Erythroblast (primary cell): ENCODE measurements around the gene MTURN.

Experiments
- DNase-seq, 2 experiments: peaks; one replicate each; lab custom pipeline; 2025; lab: John Stamatoyannopoulos, UW
- GATA1 ChIP-seq: IDR thresholded peaks from 2 replicates; pipeline ENCODE4 v1.6.1; 2011; ENCODE audit warnings: low read depth, mild to moderate bottlenecking, control low read depth, low read length, moderate library complexity
- POLR2A ChIP-seq: IDR thresholded peaks from 2 replicates; pipeline ENCODE4 v1.6.1; 2011; ENCODE audit warnings: mild to moderate bottlenecking, low read length

The MTURN gene

GRCh38 chr7:30206491-30206890, 71.7 kb downstream of the MTURN start:
- DNase-seq: no peak
- TF ChIP-seq POLR2A: no peak
- no peak for TF ChIP-seq GATA1

- no peak for TF ChIP-seq POLR2A
- TF ChIP-seq GATA1: no peak
Observed at GRCh38 chr7:30206942-30207341, 72.2 kb downstream of the MTURN start.

GRCh38 chr7:30207376-30207775, 72.6 kb downstream of the MTURN start:
- TF ChIP-seq POLR2A (no peak), GATA1 (no peak)
- no peak for DNase-seq

More at GRCh38 chr7:30206942-30207341, 72.2 kb downstream of the MTURN start:
- DNase-seq: no peak

GRCh38 chr7:30209951-30210350, 75.2 kb downstream of the MTURN start:
- TF ChIP-seq GATA1 (no peak), POLR2A (no peak)
- DNase-seq: no peak
